Testis (tissue), 2 donors: ENCODE data around the gene TUBGCP3.

Experiments used
- CTCF ChIP-seq, 3 experiments: fragments of 450-650 bp in 2 of 3; fragments of 200-600 bp in 1 of 3; sonication (generic) in 1 of 3; IDR thresholded peaks; one replicate each; pipeline ENCODE4 v1.5.1; 2016 to 2019; ENCODE audit warnings: antibody characterized with exemption in 3 of 3, mild to moderate bottlenecking in 2 of 3, moderate library complexity in 1 of 3
- POLR2A ChIP-seq: fragments of 450-650 bp; IDR thresholded peaks from one replicate; pipeline ENCODE4 v1.6.1; 2017; ENCODE audit warnings: antibody characterized with exemption, mild to moderate bottlenecking, moderate library complexity

GRCh38 chr13:112572366-112572765 lies 15.6 kb downstream of the TUBGCP3 start:
- TF ChIP-seq CTCF (IDR thresholded peaks at IDR 0.05) (no peak), POLR2A (no peak)
